PC-3 (cell line): ENCODE data around the gene PIERCE2. TPM values are rescaled to one million over a fixed set of nuclear protein-coding genes. Genes with fewer than 3 reads are reported as not detected.

Experiments
- ATAC-seq: fragments of 200-7000 bp; cut with Tn5 transposase; 2 replicates; pipeline ENCODE4 v1.9.1; 2020; ENCODE audit warnings: mild to moderate bottlenecking, moderate library complexity
- BruUV-seq: library from RNA; stranded (reverse); fragments of 400-500 nt; replicated peaks from 2 replicates; lab custom pipeline; 2021; lab: Mats Ljungman, UMichigan
- CTCF ChIA-PET: fragments of 300-600 bp; sonication (Branson Sonifier 250); formaldehyde crosslinking; loops from one replicate; lab custom pipeline; 2022; ENCODE audit warnings: antibody characterized with exemption; lab: Charles Lee
- POLR2A ChIA-PET: fragments of 300-600 bp; sonication (Branson Sonifier 250); formaldehyde crosslinking; loops from one replicate; lab custom pipeline; 2022; ENCODE audit warnings: antibody characterized with exemption; ENCODE audit not compliant: unreplicated experiment; lab: Charles Lee
- DNase-seq: peaks from one replicate; pipeline ENCODE4 v3.0.0-alpha.2; 2015
- H2AFZ ChIP-seq: fragments of 300-600 bp; sonication (generic); 2 replicates; pipeline ENCODE4 v1.6.0; 2016; ENCODE audit warnings: antibody characterized with exemption, low read length
- H3F3A ChIP-seq: fragments of 300-600 bp; sonication (generic); one replicate; pipeline ENCODE4 v1.6.0; 2017; ENCODE audit warnings: antibody characterized with exemption, low read length, control low read depth, mild to moderate bottlenecking; ENCODE audit not compliant: unreplicated experiment
- H3K27ac ChIP-seq: fragments of 300-600 bp; sonication (generic); 2 replicates; pipeline ENCODE4 v1.5.1; 2016; ENCODE audit warnings: mild to moderate bottlenecking, low read length
- H3K27me3 ChIP-seq: fragments of 300-600 bp; sonication (generic); 2 replicates; pipeline ENCODE4 v1.6.1; 2016; ENCODE audit warnings: low read length, mixed read lengths
- H3K36me3 ChIP-seq: fragments of 300-600 bp; sonication (generic); 2 replicates; pipeline ENCODE4 v1.6.1; 2016; ENCODE audit warnings: low read depth, mixed run types, low read length, mixed read lengths
- H3K4me1 ChIP-seq: fragments of 300-600 bp; sonication (generic); 2 replicates; pipeline ENCODE4 v1.5.1; 2016; ENCODE audit warnings: low read length; ENCODE audit not compliant: insufficient read depth
- H3K4me2 ChIP-seq: fragments of 300-600 bp; sonication (generic); 2 replicates; pipeline ENCODE4 v1.6.0; 2016; ENCODE audit warnings: low read length
- H3K4me3 ChIP-seq: fragments of 300-600 bp; sonication (generic); 2 replicates; pipeline ENCODE4 v1.5.1; 2016; ENCODE audit warnings: mild to moderate bottlenecking, low read length, mixed read lengths
- H3K79me2 ChIP-seq: fragments of 300-600 bp; sonication (generic); 2 replicates; pipeline ENCODE4 v1.6.1; 2017; ENCODE audit warnings: low read length, mixed read lengths
- H3K9ac ChIP-seq: fragments of 300-600 bp; sonication (generic); 2 replicates; pipeline ENCODE4 v1.6.0; 2016; ENCODE audit warnings: mild to moderate bottlenecking, low read length
- H3K9me2 ChIP-seq: fragments of 300-600 bp; sonication (generic); replicated peaks from 2 replicates; pipeline ENCODE4 v1.6.1; 2016; ENCODE audit warnings: mixed run types, low read length, mixed read lengths
- H3K9me3 ChIP-seq: fragments of 300-600 bp; sonication (generic); 2 replicates; pipeline ENCODE4 v1.6.1; 2016; ENCODE audit warnings: low read length, mixed read lengths
- H4K20me1 ChIP-seq: fragments of 300-600 bp; sonication (generic); 2 replicates; pipeline ENCODE4 v1.6.1; 2016; ENCODE audit warnings: low read length, mixed read lengths
- EZH2 ChIP-seq: fragments of 300-600 bp; sonication (generic); IDR thresholded peaks from one replicate; pipeline ENCODE4 v1.6.1; 2017; ENCODE audit warnings: antibody characterized with exemption, mild to moderate bottlenecking, low read length; ENCODE audit not compliant: unreplicated experiment
- EZH2phosphoT487 ChIP-seq: fragments of 300-600 bp; sonication (generic); IDR thresholded peaks from 2 replicates; pipeline ENCODE4 v1.6.1; 2018; ENCODE audit warnings: mild to moderate bottlenecking, antibody characterized with exemption, low read length, borderline replicate concordance
- intact Hi-C: fragments of 100-400 bp; cut with micrococcal nuclease; formaldehyde crosslinking; loops from 2 replicates; pipeline ENCODE4 v1.9.0; 2023
- total RNA-seq: library from RNA; depleted of rRNA; stranded (reverse); fragments of >200 nt; gene quantifications from 2 replicates; pipeline ENCODE4 v1.2.3, GENCODE V29; 2014
- TF ChIP-seq, protein P1 (sequence below): fragments of 300-600 bp; sonication (generic); conservative IDR thresholded peaks from 2 replicates; pipeline ENCODE4 v1.5.1; 2017; ENCODE audit warnings: antibody characterized with exemption, low read depth, mild to moderate bottlenecking, low read length

The PIERCE2 gene
- total RNA-seq, 1 experiment from 2014 or later: 3.1 TPM

- intact Hi-C loops: no loop called here
- H3K4me3 ChIP-seq: no peak overlapping the region
- H4K20me1 ChIP-seq: no peaks in the 10 kb centered on the region
- no peak overlapping the region for H3K4me2 ChIP-seq
- DNase-seq (no peak), ATAC-seq (no peak)
- no peaks in the 10 kb centered on the region for H3K79me2 ChIP-seq
- peaks cover 12% of the 10 kb centered on the region; the same call in 1 of the 2 replicates for H3K4me1 ChIP-seq
- H3K36me3 ChIP-seq: no peaks in the 10 kb centered on the region; the same call in 1 of the 2 replicates
- H3F3A ChIP-seq: peaks cover 3% of the 10 kb centered on the region
- H2AFZ ChIP-seq: no peak overlapping the region
- ChIA-PET CTCF (no interaction called here), POLR2A (interaction anchor here (0.7 kb wide), 1 partner anchor 66 kb away, joined by 5 read pairs; no protein-coding TSS in a partner anchor)
- no peaks in the 10 kb centered on the region for H3K27me3 ChIP-seq
- no peak overlapping the region for H3K9ac ChIP-seq
- no peaks in the 10 kb centered on the region for H3K9me3 ChIP-seq
- no peaks in the 10 kb centered on the region for H3K9me2 ChIP-seq
- no peak for TF ChIP-seq EZH2phosphoT487
- TF ChIP-seq, protein P1, sequence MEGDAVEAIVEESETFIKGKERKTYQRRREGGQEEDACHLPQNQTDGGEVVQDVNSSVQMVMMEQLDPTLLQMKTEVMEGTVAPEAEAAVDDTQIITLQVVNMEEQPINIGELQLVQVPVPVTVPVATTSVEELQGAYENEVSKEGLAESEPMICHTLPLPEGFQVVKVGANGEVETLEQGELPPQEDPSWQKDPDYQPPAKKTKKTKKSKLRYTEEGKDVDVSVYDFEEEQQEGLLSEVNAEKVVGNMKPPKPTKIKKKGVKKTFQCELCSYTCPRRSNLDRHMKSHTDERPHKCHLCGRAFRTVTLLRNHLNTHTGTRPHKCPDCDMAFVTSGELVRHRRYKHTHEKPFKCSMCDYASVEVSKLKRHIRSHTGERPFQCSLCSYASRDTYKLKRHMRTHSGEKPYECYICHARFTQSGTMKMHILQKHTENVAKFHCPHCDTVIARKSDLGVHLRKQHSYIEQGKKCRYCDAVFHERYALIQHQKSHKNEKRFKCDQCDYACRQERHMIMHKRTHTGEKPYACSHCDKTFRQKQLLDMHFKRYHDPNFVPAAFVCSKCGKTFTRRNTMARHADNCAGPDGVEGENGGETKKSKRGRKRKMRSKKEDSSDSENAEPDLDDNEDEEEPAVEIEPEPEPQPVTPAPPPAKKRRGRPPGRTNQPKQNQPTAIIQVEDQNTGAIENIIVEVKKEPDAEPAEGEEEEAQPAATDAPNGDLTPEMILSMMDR: no peak
- no peak for TF ChIP-seq EZH2
- no peak overlapping the region for H3K27ac ChIP-seq
- BruUV-seq: no TSS peak
Measured at GRCh38 chr15:55383687-55384086, 24.6 kb upstream of the PIERCE2 start.

GRCh38 chr15:55387027-55387426, 21.3 kb upstream of the PIERCE2 start:
- DNase-seq (peak; percentile 46), ATAC-seq (no peak)
- no peaks in the 10 kb centered on the region for H3K9me3 ChIP-seq
- no peaks in the 10 kb centered on the region; the same call in 1 of the 2 replicates for H3K36me3 ChIP-seq
- H3K4me1 ChIP-seq: peaks cover 18% of the 10 kb centered on the region
- no peak overlapping the region for H2AFZ ChIP-seq
- H3K27ac ChIP-seq: no peak overlapping the region
- no peak overlapping the region for H3K4me2 ChIP-seq
- H3K4me3 ChIP-seq: no peak overlapping the region
- POLR2A ChIA-PET: no interaction called here
- intact Hi-C loops: no loop called here
- BruUV-seq: no TSS peak
- no peaks in the 10 kb centered on the region for H3K27me3 ChIP-seq
- no peaks in the 10 kb centered on the region for H3K79me2 ChIP-seq
- CTCF ChIA-PET: no interaction called here
- no peaks in the 10 kb centered on the region for H3K9me2 ChIP-seq
- no peaks in the 10 kb centered on the region for H4K20me1 ChIP-seq
- H3K9ac ChIP-seq: no peak overlapping the region
- TF ChIP-seq EZH2: no peak
- TF ChIP-seq, protein P1: no peak
- no peak for TF ChIP-seq EZH2phosphoT487
- peaks cover 3% of the 10 kb centered on the region for H3F3A ChIP-seq

DNA sequence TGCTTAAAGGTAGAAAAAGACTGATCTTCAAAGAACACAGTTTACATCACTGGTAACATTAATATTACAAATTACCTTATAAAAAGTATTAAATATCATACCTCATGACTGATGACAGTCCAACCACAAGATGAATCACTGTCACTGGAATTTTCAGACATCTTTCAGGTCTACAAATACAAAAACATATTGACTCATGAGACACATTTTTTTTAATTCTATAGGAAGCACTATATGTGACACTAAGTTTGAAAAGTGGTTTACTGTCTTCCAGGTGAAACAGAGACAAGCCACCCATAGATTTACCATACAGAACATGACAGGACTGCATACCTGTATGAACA, 19.1 kb upstream of the PIERCE2 start:
- H3F3A ChIP-seq: peaks cover 3% of the 10 kb centered on the region
- no TSS peak for BruUV-seq
- H3K9me2 ChIP-seq: no peaks in the 10 kb centered on the region
- intact Hi-C loops: loop anchor here (1.0 kb wide), 1 partner anchor 19 kb away; the partner anchor contains the start of genes CCPG1 and PIERCE2
- H3K4me2 ChIP-seq: peak overlapping the region; percentile 75
- H4K20me1 ChIP-seq: no peaks in the 10 kb centered on the region
- peak overlapping the region; percentile 25; the same call in 1 of the 2 replicates for H2AFZ ChIP-seq
- peaks cover 18% of the 10 kb centered on the region for H3K4me1 ChIP-seq
- TF ChIP-seq, protein P1: no peak
- TF ChIP-seq EZH2phosphoT487 (no peak), EZH2 (no peak)
- CTCF ChIA-PET: interaction anchor here (0.6 kb wide), 1 partner anchor 175 kb away, joined by 3 read pairs; no protein-coding TSS in a partner anchor
- H3K27me3 ChIP-seq: no peaks in the 10 kb centered on the region
- no peaks in the 10 kb centered on the region for H3K36me3 ChIP-seq
- DNase-seq: peak; percentile 80
- H3K9me3 ChIP-seq: no peaks in the 10 kb centered on the region
- POLR2A ChIA-PET: no interaction called here
- peak; percentile 96 for ATAC-seq
- no peaks in the 10 kb centered on the region for H3K79me2 ChIP-seq
- H3K9ac ChIP-seq: peak overlapping the region; percentile 40
- peak overlapping the region; percentile 82 for H3K27ac ChIP-seq
- H3K4me3 ChIP-seq: peak overlapping the region; percentile 50; the same call in 1 of the 2 replicates
